ENCODE data around the gene PEAK1. TPM values are rescaled to one million over a fixed set of nuclear protein-coding genes. Genes with fewer than 3 reads are reported as not detected.
"Not testable (repeated sequence)": the region's sequence is repeated elsewhere in the genome, so short reads cannot be mapped to it uniquely, and the experiment has no call there.

PEAK1 gene
- total RNA-seq, 1 donor from 2014 or later: 75.2 TPM

DNA sequence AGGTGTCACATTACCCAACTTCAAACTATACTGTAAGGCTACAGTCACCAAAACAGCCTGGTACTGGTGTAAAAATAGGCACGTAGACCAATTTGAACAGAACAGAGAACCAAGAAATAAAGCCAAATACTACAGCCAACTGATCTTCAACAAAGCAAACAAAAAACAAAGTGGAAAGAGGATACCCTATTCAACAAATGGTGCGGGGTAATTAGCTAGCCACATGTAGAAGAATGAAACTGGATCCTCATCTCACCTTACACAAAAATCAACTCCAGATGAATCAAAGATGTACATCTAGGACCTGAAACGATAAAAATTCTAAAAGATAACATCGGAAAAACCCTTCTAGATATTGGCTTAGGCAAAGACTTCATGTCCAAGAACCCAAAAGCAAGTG, 13.1 kb downstream of the PEAK1 start:
- Histone ChIP-seq H3K4me3 (no peak overlapping the region), H3K9me3 (replicated peaks) (peaks cover 5% of the 10 kb centered on the region), H3K27ac (replicated peaks) (no peak overlapping the region), H3K36me3 (no peaks in the 10 kb centered on the region), H3K27me3 (ENCODE audit: low read depth) (no peaks in the 10 kb centered on the region), H3K4me1 (peaks cover 62% of the 10 kb centered on the region)
- DNase-seq: no peak
- no peak for TF ChIP-seq CTCF (IDR thresholded peaks at IDR 0.05; ENCODE audit: borderline replicate concordance)
- intact Hi-C loops (cut with micrococcal nuclease): no loop called here

DNA sequence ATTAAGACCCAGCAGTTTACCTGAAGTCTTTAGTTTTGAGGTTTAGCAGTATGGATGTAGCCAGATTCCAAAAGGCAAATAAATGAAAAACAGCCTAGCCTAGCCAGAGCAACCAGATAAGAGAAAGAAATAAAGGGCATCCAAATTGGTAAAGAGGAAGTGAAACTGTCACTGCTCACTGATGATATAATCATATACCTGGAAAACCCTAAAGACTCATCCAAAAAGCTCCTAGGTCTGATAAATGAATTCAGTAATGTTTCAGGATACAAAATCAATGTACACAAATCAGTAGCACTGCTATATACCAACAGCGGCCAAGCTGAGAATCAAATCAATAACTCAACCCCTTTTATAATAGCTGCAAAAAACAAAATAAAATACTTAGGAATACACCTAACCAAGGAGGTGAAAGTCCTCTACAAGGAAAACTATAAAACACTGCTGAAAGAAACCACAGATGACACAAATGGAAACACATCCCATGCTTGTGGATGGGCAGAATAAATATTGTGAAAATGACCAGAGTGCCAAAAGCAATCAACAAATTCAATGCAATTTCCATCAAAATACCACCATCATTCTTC, 13.6 kb downstream of the PEAK1 start:
- H3K27me3 ChIP-seq (ENCODE audit: low read depth); H3K9me3 ChIP-seq (replicated peaks); H3K27ac ChIP-seq (replicated peaks); H3K4me3 ChIP-seq; DNase-seq; intact Hi-C loops (cut with micrococcal nuclease); H3K36me3 ChIP-seq: not testable (repeated sequence)
- peaks cover 56% of the 10 kb centered on the region for H3K4me1 ChIP-seq

- no peak overlapping the region for H3K27ac ChIP-seq (replicated peaks)
- TF ChIP-seq CTCF (IDR thresholded peaks at IDR 0.05; ENCODE audit: borderline replicate concordance): no peak
These were observed 17.0 kb downstream of the PEAK1 start for GRCh38 chr15:77402740-77403379.

GRCh38 chr15:77400258-77400657, 19.6 kb downstream of the PEAK1 start:
- TF ChIP-seq CTCF (IDR thresholded peaks at IDR 0.05; ENCODE audit: borderline replicate concordance): no peak
- Histone ChIP-seq H3K27ac (replicated peaks) (no peak overlapping the region), H3K4me3 (no peak overlapping the region), H3K36me3 (peaks cover 10% of the 10 kb centered on the region), H3K4me1 (peaks cover 23% of the 10 kb centered on the region), H3K27me3 (ENCODE audit: low read depth) (no peaks in the 10 kb centered on the region), H3K9me3 (replicated peaks) (peaks cover 54% of the 10 kb centered on the region)
- no peak for DNase-seq
- intact Hi-C loops (cut with micrococcal nuclease): no loop called here

More at GRCh38 chr15:77402740-77403379, 17.0 kb downstream of the PEAK1 start:
- H3K9me3 ChIP-seq (replicated peaks): peaks cover 34% of the 10 kb centered on the region
- H3K4me1 ChIP-seq: peaks cover 35% of the 10 kb centered on the region
- H3K4me3 ChIP-seq: no peak overlapping the region
- intact Hi-C loops (cut with micrococcal nuclease): no loop called here
- no peak for DNase-seq
- no peaks in the 10 kb centered on the region for H3K27me3 ChIP-seq (ENCODE audit: low read depth)
- peaks cover 10% of the 10 kb centered on the region for H3K36me3 ChIP-seq

- no peak for TF ChIP-seq CTCF (IDR thresholded peaks at IDR 0.05; ENCODE audit: borderline replicate concordance)
- DNase-seq: no peak
- peaks cover 66% of the 10 kb centered on the region for H3K9me3 ChIP-seq (replicated peaks)
- peaks cover 21% of the 10 kb centered on the region for H3K4me1 ChIP-seq
- no peak overlapping the region for H3K27ac ChIP-seq (replicated peaks)
- no peaks in the 10 kb centered on the region for H3K27me3 ChIP-seq (ENCODE audit: low read depth)
- intact Hi-C loops (cut with micrococcal nuclease): no loop called here
- H3K4me3 ChIP-seq: no peak overlapping the region
- peaks cover 10% of the 10 kb centered on the region for H3K36me3 ChIP-seq
These were observed 21.0 kb downstream of the PEAK1 start for GRCh38 chr15:77398927-77399326.

DNA sequence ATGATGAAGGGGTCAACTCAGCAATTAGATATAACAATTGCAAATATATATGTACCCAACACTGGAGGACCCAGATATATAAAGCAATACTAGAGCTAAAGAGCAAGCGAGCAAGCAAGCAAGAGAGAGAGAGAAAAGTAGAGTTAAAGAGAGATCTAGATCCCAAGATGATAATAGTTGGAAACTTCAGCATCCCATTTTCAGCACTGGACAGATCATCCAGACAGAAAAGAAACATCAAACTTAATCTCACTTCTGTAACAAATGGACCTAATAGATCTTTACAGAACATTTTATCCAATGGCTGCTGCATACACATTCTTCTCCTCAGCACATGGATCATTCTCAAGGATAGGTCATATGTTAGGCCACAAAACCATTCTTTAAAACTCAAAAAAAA, 23.2 kb downstream of the PEAK1 start:
- Histone ChIP-seq H3K27me3 (ENCODE audit: low read depth) (no peaks in the 10 kb centered on the region), H3K4me1 (peaks cover 22% of the 10 kb centered on the region), H3K4me3 (no peak overlapping the region), H3K9me3 (replicated peaks) (peaks cover 66% of the 10 kb centered on the region), H3K36me3 (peaks cover 10% of the 10 kb centered on the region), H3K27ac (replicated peaks) (no peak overlapping the region)
- TF ChIP-seq CTCF (IDR thresholded peaks at IDR 0.05; ENCODE audit: borderline replicate concordance): no peak
- DNase-seq: no peak
- intact Hi-C loops (cut with micrococcal nuclease): no loop called here

Measured in left ventricle myocardium inferior (tissue), 1 donor.